ENCODE measurements around the gene TMEM167A. TPM values are rescaled to one million over a fixed set of nuclear protein-coding genes. Genes with fewer than 3 reads are reported as not detected.

Gene TMEM167A
- total RNA-seq, 4 donors from 2014 or later: 18.8 to 32.3 (median 25.5) TPM

- TF ChIP-seq, protein P1, sequence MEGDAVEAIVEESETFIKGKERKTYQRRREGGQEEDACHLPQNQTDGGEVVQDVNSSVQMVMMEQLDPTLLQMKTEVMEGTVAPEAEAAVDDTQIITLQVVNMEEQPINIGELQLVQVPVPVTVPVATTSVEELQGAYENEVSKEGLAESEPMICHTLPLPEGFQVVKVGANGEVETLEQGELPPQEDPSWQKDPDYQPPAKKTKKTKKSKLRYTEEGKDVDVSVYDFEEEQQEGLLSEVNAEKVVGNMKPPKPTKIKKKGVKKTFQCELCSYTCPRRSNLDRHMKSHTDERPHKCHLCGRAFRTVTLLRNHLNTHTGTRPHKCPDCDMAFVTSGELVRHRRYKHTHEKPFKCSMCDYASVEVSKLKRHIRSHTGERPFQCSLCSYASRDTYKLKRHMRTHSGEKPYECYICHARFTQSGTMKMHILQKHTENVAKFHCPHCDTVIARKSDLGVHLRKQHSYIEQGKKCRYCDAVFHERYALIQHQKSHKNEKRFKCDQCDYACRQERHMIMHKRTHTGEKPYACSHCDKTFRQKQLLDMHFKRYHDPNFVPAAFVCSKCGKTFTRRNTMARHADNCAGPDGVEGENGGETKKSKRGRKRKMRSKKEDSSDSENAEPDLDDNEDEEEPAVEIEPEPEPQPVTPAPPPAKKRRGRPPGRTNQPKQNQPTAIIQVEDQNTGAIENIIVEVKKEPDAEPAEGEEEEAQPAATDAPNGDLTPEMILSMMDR (IDR thresholded peaks at IDR 0.05): no peak
- no peak for TF ChIP-seq POLR2A (IDR thresholded peaks at IDR 0.05)
- no peak for DNase-seq (ENCODE audit: low spot score in 2 of 2)
- no peak overlapping the region for H3K4me3 ChIP-seq (ENCODE audit: low read depth, poor library complexity, severe bottlenecking)
- intact Hi-C loops (cut with DNase I; ENCODE audit: low total_unique reads): no loop called here
- 92 to 94% methylated on average over 1 of the region's 1 CpG for WGBS, 2 donors
Observed at GRCh38 chr5:83118471-83118870, 41.3 kb upstream of the TMEM167A start.

DNA sequence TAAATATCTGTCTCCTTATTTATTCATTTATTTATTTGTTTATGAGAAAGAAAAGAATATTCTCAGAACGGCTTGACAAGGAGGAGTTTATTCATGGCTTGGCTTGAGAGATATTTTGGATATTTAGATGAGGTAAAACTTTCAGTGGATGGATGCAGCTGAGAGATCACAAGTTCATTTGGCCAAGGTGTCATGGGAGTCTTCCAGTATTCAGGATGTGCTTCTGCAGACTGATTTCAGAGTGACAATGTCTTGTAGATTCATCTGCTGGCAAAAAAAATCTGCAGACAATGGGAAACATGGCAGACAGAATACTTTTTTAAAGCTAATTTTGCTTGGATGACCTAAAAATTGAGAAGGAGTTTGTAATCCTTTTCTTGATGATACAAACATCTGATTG lies 38.6 kb upstream of the TMEM167A start:
- no peak overlapping the region for H3K4me3 ChIP-seq (ENCODE audit: low read depth, poor library complexity, severe bottlenecking)
- WGBS, 2 donors: 78 to 82% methylated on average over 1 of the region's 1 CpG
- no peak for TF ChIP-seq POLR2A (IDR thresholded peaks at IDR 0.05)
- TF ChIP-seq, protein P1 (IDR thresholded peaks at IDR 0.05): no peak
- no peak for DNase-seq (ENCODE audit: low spot score in 2 of 2)
- intact Hi-C loops (cut with DNase I; ENCODE audit: low total_unique reads): no loop called here

DNA sequence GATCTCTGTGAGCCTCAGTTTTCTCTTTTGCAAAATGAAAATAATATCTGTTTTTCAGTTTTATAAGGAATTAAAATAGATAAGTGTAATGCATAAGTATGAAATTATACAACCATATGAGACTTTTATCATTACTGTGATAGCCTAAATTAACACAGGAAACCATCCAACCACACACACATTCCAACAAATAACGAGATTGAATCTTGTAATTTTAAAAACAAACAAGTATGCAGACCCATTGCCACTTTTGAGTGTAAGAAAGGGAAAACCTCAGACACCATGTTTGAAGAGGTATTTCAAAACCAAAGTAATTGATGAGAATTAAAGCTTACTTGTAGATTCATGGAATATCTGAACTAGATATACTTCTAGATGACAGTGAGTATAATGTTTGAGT lies 32.2 kb upstream of the TMEM167A start:
- intact Hi-C loops (cut with DNase I; ENCODE audit: low total_unique reads): no loop called here
- TF ChIP-seq, protein P1 (IDR thresholded peaks at IDR 0.05): no peak
- no peak for TF ChIP-seq POLR2A (IDR thresholded peaks at IDR 0.05)
- WGBS, 2 donors: 72 to 92% methylated on average over 1 of the region's 1 CpG
- DNase-seq (ENCODE audit: low spot score in 2 of 2): no peak
- H3K4me3 ChIP-seq (ENCODE audit: low read depth, poor library complexity, severe bottlenecking): no peak overlapping the region

DNA sequence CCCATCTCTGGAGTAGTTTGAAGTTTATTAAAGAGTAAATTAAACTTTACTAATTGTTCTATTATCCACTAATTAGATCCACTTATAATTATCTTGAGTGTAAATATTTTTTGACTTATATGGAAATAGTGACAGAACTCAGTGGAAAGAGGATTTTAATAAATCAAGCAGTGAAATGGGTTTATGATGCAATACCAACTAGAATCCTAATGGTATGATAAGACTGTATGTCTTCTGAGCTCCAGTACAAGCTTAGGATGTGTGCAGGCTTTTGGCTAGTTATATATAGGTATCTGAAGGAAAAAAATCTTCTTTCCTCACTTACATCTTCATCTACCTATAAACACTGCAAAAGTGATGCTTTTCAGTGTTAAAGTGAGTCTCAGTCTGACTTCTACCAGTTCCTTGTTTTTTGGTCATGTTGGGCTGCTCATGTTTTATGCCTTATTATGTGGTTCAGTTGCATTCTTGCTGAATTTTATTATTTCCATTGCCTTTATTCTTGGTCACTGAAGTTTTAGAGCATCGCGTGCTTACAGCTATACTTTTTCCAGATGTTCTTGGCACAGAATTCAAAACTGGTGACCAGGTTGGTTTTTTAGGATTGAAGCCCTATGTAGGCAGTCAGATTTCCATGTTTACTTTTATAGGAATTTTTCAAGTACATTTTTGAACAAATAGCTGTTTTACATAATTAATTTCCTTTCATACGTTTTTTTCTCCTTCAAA lies 30.7 kb upstream of the TMEM167A start:
- 78 to 90% methylated on average over 3 of the region's 3 CpGs for WGBS, 2 donors
- intact Hi-C loops (cut with DNase I; ENCODE audit: low total_unique reads): no loop called here
- DNase-seq (ENCODE audit: low spot score in 2 of 2): no peak
- no peak overlapping the region for H3K4me3 ChIP-seq (ENCODE audit: low read depth, poor library complexity, severe bottlenecking)
- no peak for TF ChIP-seq POLR2A (IDR thresholded peaks at IDR 0.05)
- TF ChIP-seq, protein P1 (IDR thresholded peaks at IDR 0.05): no peak

GRCh38 chr5:83104021-83104420 lies 26.8 kb upstream of the TMEM167A start:
- TF ChIP-seq, protein P1 (IDR thresholded peaks at IDR 0.05): no peak
- no peak for TF ChIP-seq POLR2A (IDR thresholded peaks at IDR 0.05)
- intact Hi-C loops (cut with DNase I; ENCODE audit: low total_unique reads): no loop called here
- DNase-seq (ENCODE audit: low spot score in 2 of 2): no peak

More at GRCh38 chr5:83104021-83104420, 26.8 kb upstream of the TMEM167A start:
- H3K4me3 ChIP-seq (ENCODE audit: low read depth, poor library complexity, severe bottlenecking): no peak overlapping the region
